ENCODE results near the gene OR51B5.
"Not testable (repeated sequence)": the region's sequence is repeated elsewhere in the genome, so short reads cannot be mapped to it uniquely, and the experiment has no call there.

Gene OR51B5

GRCh38 chr11:5366365-5366764, 23.0 kb upstream of the OR51B5 start:
- H3K27ac ChIP-seq (ENCODE audit: low read depth, low read length); H3K27me3 ChIP-seq (ENCODE audit: control insufficient read depth in 5 of 5, insufficient read depth in 4 of 5, low read length in 5 of 5); H3K4me3 ChIP-seq (ENCODE audit: low read depth in 1 of 5, low read length in 5 of 5); H3K36me3 ChIP-seq (ENCODE audit: control insufficient read depth in 5 of 5, insufficient read depth in 5 of 5, low read length in 5 of 5); H3K9me3 ChIP-seq (ENCODE audit: control insufficient read depth in 5 of 5, low read length in 5 of 5); H3K9ac ChIP-seq (ENCODE audit: low read length in 5 of 5); H3K4me1 ChIP-seq (ENCODE audit: control insufficient read depth in 5 of 5, insufficient read depth in 5 of 5, low read length in 5 of 5): not testable (repeated sequence)

- Histone ChIP-seq H3K9ac (ENCODE audit: low read length in 5 of 5) (no peak overlapping the region), H3K27me3 (ENCODE audit: control insufficient read depth in 5 of 5, insufficient read depth in 4 of 5, low read length in 5 of 5) (no peaks in the 10 kb centered on the region), H3K4me1 (ENCODE audit: control insufficient read depth in 5 of 5, insufficient read depth in 5 of 5, low read length in 5 of 5) (peaks cover 0 to 9% (median 0%) of the 10 kb centered on the region in 5 donors), H3K36me3 (ENCODE audit: control insufficient read depth in 5 of 5, insufficient read depth in 5 of 5, low read length in 5 of 5) (no peaks in the 10 kb centered on the region), H3K27ac (ENCODE audit: low read depth, low read length) (no peak overlapping the region), H3K4me3 (ENCODE audit: low read depth in 1 of 5, low read length in 5 of 5) (no peak overlapping the region), H3K9me3 (ENCODE audit: control insufficient read depth in 5 of 5, low read length in 5 of 5) (no peaks in the 10 kb centered on the region)
Measured at GRCh38 chr11:5364214-5364613, 20.9 kb upstream of the OR51B5 start.

GRCh38 chr11:5363679-5364078, 20.4 kb upstream of the OR51B5 start:
- no peaks in the 10 kb centered on the region for H3K27me3 ChIP-seq (ENCODE audit: control insufficient read depth in 5 of 5, insufficient read depth in 4 of 5, low read length in 5 of 5)
- no peak overlapping the region for H3K9ac ChIP-seq (ENCODE audit: low read length in 5 of 5)
- H3K27ac ChIP-seq (ENCODE audit: low read depth, low read length) = no peak overlapping the region
- no peaks in the 10 kb centered on the region for H3K36me3 ChIP-seq (ENCODE audit: control insufficient read depth in 5 of 5, insufficient read depth in 5 of 5, low read length in 5 of 5)
- H3K9me3 ChIP-seq (ENCODE audit: control insufficient read depth in 5 of 5, low read length in 5 of 5) = no peaks in the 10 kb centered on the region
- no peak overlapping the region for H3K4me3 ChIP-seq (ENCODE audit: low read depth in 1 of 5, low read length in 5 of 5)
- peaks cover 0 to 9% (median 0%) of the 10 kb centered on the region in 5 donors for H3K4me1 ChIP-seq (ENCODE audit: control insufficient read depth in 5 of 5, insufficient read depth in 5 of 5, low read length in 5 of 5)

- Histone ChIP-seq H3K9me3 (ENCODE audit: control insufficient read depth in 5 of 5, low read length in 5 of 5) (no peaks in the 10 kb centered on the region), H3K9ac (ENCODE audit: low read length in 5 of 5) (no peak overlapping the region), H3K4me3 (ENCODE audit: low read depth in 1 of 5, low read length in 5 of 5) (no peak overlapping the region), H3K4me1 (ENCODE audit: control insufficient read depth in 5 of 5, insufficient read depth in 5 of 5, low read length in 5 of 5) (peaks cover 0 to 2% (median 0%) of the 10 kb centered on the region in 5 donors), H3K36me3 (ENCODE audit: control insufficient read depth in 5 of 5, insufficient read depth in 5 of 5, low read length in 5 of 5) (no peaks in the 10 kb centered on the region), H3K27me3 (ENCODE audit: control insufficient read depth in 5 of 5, insufficient read depth in 4 of 5, low read length in 5 of 5) (no peaks in the 10 kb centered on the region), H3K27ac (ENCODE audit: low read depth, low read length) (no peak overlapping the region)
Measured at GRCh38 chr11:5362017-5362625, 18.8 kb upstream of the OR51B5 start.

GRCh38 chr11:5356031-5356430, 12.7 kb upstream of the OR51B5 start:
- H3K4me3 ChIP-seq (ENCODE audit: low read depth in 1 of 5, low read length in 5 of 5); H3K36me3 ChIP-seq (ENCODE audit: control insufficient read depth in 5 of 5, insufficient read depth in 5 of 5, low read length in 5 of 5); H3K9ac ChIP-seq (ENCODE audit: low read length in 5 of 5); H3K27ac ChIP-seq (ENCODE audit: low read depth, low read length); H3K4me1 ChIP-seq (ENCODE audit: control insufficient read depth in 5 of 5, insufficient read depth in 5 of 5, low read length in 5 of 5); H3K27me3 ChIP-seq (ENCODE audit: control insufficient read depth in 5 of 5, insufficient read depth in 4 of 5, low read length in 5 of 5); H3K9me3 ChIP-seq (ENCODE audit: control insufficient read depth in 5 of 5, low read length in 5 of 5): not testable (repeated sequence)

- Histone ChIP-seq H3K4me3 (ENCODE audit: low read depth in 1 of 5, low read length in 5 of 5) (no peak within 1 kb of the TSS), H3K4me1 (ENCODE audit: control insufficient read depth in 5 of 5, insufficient read depth in 5 of 5, low read length in 5 of 5) (no peaks in the 10 kb centered on the region), H3K9ac (ENCODE audit: low read length in 5 of 5) (no peak within 1 kb of the TSS), H3K36me3 (ENCODE audit: control insufficient read depth in 5 of 5, insufficient read depth in 5 of 5, low read length in 5 of 5) (no peaks in the 10 kb centered on the region), H3K27ac (ENCODE audit: low read depth, low read length) (no peak within 1 kb of the TSS), H3K9me3 (ENCODE audit: control insufficient read depth in 5 of 5, low read length in 5 of 5) (no peaks in the 10 kb centered on the region), H3K27me3 (ENCODE audit: control insufficient read depth in 5 of 5, insufficient read depth in 4 of 5, low read length in 5 of 5) (no peaks in the 10 kb centered on the region)
Measured at GRCh38 chr11:5351208-5351607, 7.9 kb upstream of the OR51B5 start, which contains the start of gene OR51B6. TSS of gene OR51B6 (plus strand) at chr11:5351508. CDS start at chr11:5351508, 0 bp downstream.

- Histone ChIP-seq H3K9ac (ENCODE audit: low read length in 5 of 5) (no peak overlapping the region), H3K27ac (ENCODE audit: low read depth, low read length) (no peak overlapping the region), H3K27me3 (ENCODE audit: control insufficient read depth in 5 of 5, insufficient read depth in 4 of 5, low read length in 5 of 5) (no peaks in the 10 kb centered on the region), H3K36me3 (ENCODE audit: control insufficient read depth in 5 of 5, insufficient read depth in 5 of 5, low read length in 5 of 5) (no peaks in the 10 kb centered on the region), H3K9me3 (ENCODE audit: control insufficient read depth in 5 of 5, low read length in 5 of 5) (no peaks in the 10 kb centered on the region), H3K4me1 (ENCODE audit: control insufficient read depth in 5 of 5, insufficient read depth in 5 of 5, low read length in 5 of 5) (no peaks in the 10 kb centered on the region), H3K4me3 (ENCODE audit: low read depth in 1 of 5, low read length in 5 of 5) (no peak overlapping the region)
Measured at GRCh38 chr11:5349550-5349949, 6.2 kb upstream of the OR51B5 start.

- no peak overlapping the region for H3K4me3 ChIP-seq (ENCODE audit: low read depth in 1 of 5, low read length in 5 of 5)
- no peaks in the 10 kb centered on the region for H3K36me3 ChIP-seq (ENCODE audit: control insufficient read depth in 5 of 5, insufficient read depth in 5 of 5, low read length in 5 of 5)
- no peaks in the 10 kb centered on the region for H3K9me3 ChIP-seq (ENCODE audit: control insufficient read depth in 5 of 5, low read length in 5 of 5)
- no peak overlapping the region for H3K27ac ChIP-seq (ENCODE audit: low read depth, low read length)
- no peaks in the 10 kb centered on the region for H3K27me3 ChIP-seq (ENCODE audit: control insufficient read depth in 5 of 5, insufficient read depth in 4 of 5, low read length in 5 of 5)
- no peaks in the 10 kb centered on the region for H3K4me1 ChIP-seq (ENCODE audit: control insufficient read depth in 5 of 5, insufficient read depth in 5 of 5, low read length in 5 of 5)
- H3K9ac ChIP-seq (ENCODE audit: low read length in 5 of 5) = no peak overlapping the region
Measured at GRCh38 chr11:5348551-5349194, 5.3 kb upstream of the OR51B5 start.

GRCh38 chr11:5345831-5346230, 2.5 kb upstream of the OR51B5 start:
- no peaks in the 10 kb centered on the region for H3K27me3 ChIP-seq (ENCODE audit: control insufficient read depth in 5 of 5, insufficient read depth in 4 of 5, low read length in 5 of 5)
- H3K36me3 ChIP-seq (ENCODE audit: control insufficient read depth in 5 of 5, insufficient read depth in 5 of 5, low read length in 5 of 5) = no peaks in the 10 kb centered on the region
- no peak overlapping the region for H3K4me3 ChIP-seq (ENCODE audit: low read depth in 1 of 5, low read length in 5 of 5)

GRCh38 chr11:5339771-5340322, 3.5 kb downstream of the OR51B5 start:
- H3K9me3 ChIP-seq (ENCODE audit: control insufficient read depth in 5 of 5, low read length in 5 of 5) = no peaks in the 10 kb centered on the region
- no peaks in the 10 kb centered on the region for H3K4me1 ChIP-seq (ENCODE audit: control insufficient read depth in 5 of 5, insufficient read depth in 5 of 5, low read length in 5 of 5)
- no peaks in the 10 kb centered on the region for H3K27me3 ChIP-seq (ENCODE audit: control insufficient read depth in 5 of 5, insufficient read depth in 4 of 5, low read length in 5 of 5)
- no peak overlapping the region for H3K4me3 ChIP-seq (ENCODE audit: low read depth in 1 of 5, low read length in 5 of 5)
- no peaks in the 10 kb centered on the region for H3K36me3 ChIP-seq (ENCODE audit: control insufficient read depth in 5 of 5, insufficient read depth in 5 of 5, low read length in 5 of 5)
- no peak overlapping the region for H3K9ac ChIP-seq (ENCODE audit: low read length in 5 of 5)
- no peak overlapping the region for H3K27ac ChIP-seq (ENCODE audit: low read depth, low read length)

More at GRCh38 chr11:5345831-5346230, 2.5 kb upstream of the OR51B5 start:
- no peak overlapping the region for H3K9ac ChIP-seq (ENCODE audit: low read length in 5 of 5)
- H3K4me1 ChIP-seq (ENCODE audit: control insufficient read depth in 5 of 5, insufficient read depth in 5 of 5, low read length in 5 of 5) = no peaks in the 10 kb centered on the region
- no peak overlapping the region for H3K27ac ChIP-seq (ENCODE audit: low read depth, low read length)
- no peaks in the 10 kb centered on the region for H3K9me3 ChIP-seq (ENCODE audit: control insufficient read depth in 5 of 5, low read length in 5 of 5)

Data from subcutaneous abdominal adipose tissue (tissue), 5 donors.